Subcutaneous abdominal adipose tissue (tissue), 5 donors: ENCODE measurements around the gene SYNDIG1.

Source experiments
- H3K27ac ChIP-seq: one replicate; pipeline ENCODE4 v1.7.0; 2013; ENCODE audit warnings: low read depth, mild to moderate bottlenecking, inconsistent platforms, low read length, moderate library complexity
- H3K27me3 ChIP-seq, 5 donors: one replicate each; pipeline ENCODE4 v1.7.0; 2013; ENCODE audit warnings: low read length in 5 of 5, inconsistent platforms in 1 of 5; ENCODE audit not compliant: control insufficient read depth in 5 of 5, insufficient read depth in 4 of 5
- H3K36me3 ChIP-seq, 5 donors: one replicate each; pipeline ENCODE4 v1.7.0; 2013; ENCODE audit warnings: low read length in 5 of 5; ENCODE audit not compliant: control insufficient read depth in 5 of 5, insufficient read depth in 5 of 5
- H3K4me1 ChIP-seq, 5 donors: one replicate each; pipeline ENCODE4 v1.7.0; 2013; ENCODE audit warnings: low read length in 5 of 5, mild to moderate bottlenecking in 3 of 5, moderate library complexity in 1 of 5; ENCODE audit not compliant: control insufficient read depth in 5 of 5, insufficient read depth in 5 of 5
- H3K4me3 ChIP-seq, 5 donors: one replicate each; pipeline ENCODE4 v1.7.0; 2013; ENCODE audit warnings: low read length in 5 of 5, low read depth in 1 of 5
- H3K9ac ChIP-seq, 5 donors: one replicate each; pipeline ENCODE4 v1.7.0; 2013; ENCODE audit warnings: low read length in 5 of 5, mild to moderate bottlenecking in 4 of 5, moderate library complexity in 3 of 5
- H3K9me3 ChIP-seq, 5 donors: one replicate each; pipeline ENCODE4 v1.7.0; 2013; ENCODE audit warnings: low read length in 5 of 5; ENCODE audit not compliant: control insufficient read depth in 5 of 5
- donor health status: healthy.
- donor health status: healthy.
- donor health status: healthy.
- donor health status: healthy.
- donor health status: healthy.

SYNDIG1 gene

GRCh38 chr20:24636626-24637025 lies 167.2 kb downstream of the SYNDIG1 start:
- H3K4me1 ChIP-seq = peaks cover 0 to 3% (median 0%) of the 10 kb centered on the region in 5 donors
- no peak overlapping the region for H3K9ac ChIP-seq
- H3K4me3 ChIP-seq = no peak overlapping the region
- no peaks in the 10 kb centered on the region for H3K9me3 ChIP-seq
- no peaks in the 10 kb centered on the region for H3K36me3 ChIP-seq
- peaks cover 0 to 11% (median 3%) of the 10 kb centered on the region in 5 donors for H3K27me3 ChIP-seq
- no peak overlapping the region for H3K27ac ChIP-seq

GRCh38 chr20:24637087-24637486 lies 167.7 kb downstream of the SYNDIG1 start:
- Histone ChIP-seq H3K27me3 (peaks cover 0 to 11% (median 3%) of the 10 kb centered on the region in 5 donors), H3K9ac (no peak overlapping the region), H3K4me3 (no peak overlapping the region), H3K36me3 (no peaks in the 10 kb centered on the region), H3K4me1 (peaks cover 0 to 3% (median 0%) of the 10 kb centered on the region in 5 donors), H3K9me3 (no peaks in the 10 kb centered on the region), H3K27ac (no peak overlapping the region)

- no peak overlapping the region for H3K27ac ChIP-seq
- peaks cover 0 to 2% (median 0%) of the 10 kb centered on the region in 5 donors for H3K9me3 ChIP-seq
- peaks cover 0 to 10% (median 3%) of the 10 kb centered on the region in 5 donors for H3K27me3 ChIP-seq
- H3K4me1 ChIP-seq = peaks cover 0 to 3% (median 0%) of the 10 kb centered on the region in 5 donors
- H3K36me3 ChIP-seq = no peaks in the 10 kb centered on the region
- H3K4me3 ChIP-seq = no peak overlapping the region
- H3K9ac ChIP-seq = no peak overlapping the region
Observed at GRCh38 chr20:24637941-24638340, 168.5 kb downstream of the SYNDIG1 start.

GRCh38 chr20:24638591-24639548 lies 169.4 kb downstream of the SYNDIG1 start:
- H3K4me1 ChIP-seq = peaks cover 0 to 3% (median 0%) of the 10 kb centered on the region in 5 donors
- peaks cover 0 to 7% (median 4%) of the 10 kb centered on the region in 5 donors for H3K9me3 ChIP-seq
- H3K27me3 ChIP-seq = peaks cover 0 to 6% (median 3%) of the 10 kb centered on the region in 5 donors
- no peaks in the 10 kb centered on the region for H3K36me3 ChIP-seq
- H3K27ac ChIP-seq = no peak overlapping the region
- no peak overlapping the region for H3K9ac ChIP-seq
- no peak overlapping the region for H3K4me3 ChIP-seq

GRCh38 chr20:24640276-24640675 lies 170.8 kb downstream of the SYNDIG1 start:
- Histone ChIP-seq H3K4me3 (no peak overlapping the region), H3K9me3 (peaks cover 0 to 13% (median 11%) of the 10 kb centered on the region in 5 donors), H3K27ac (no peak overlapping the region), H3K9ac (no peak overlapping the region), H3K4me1 (no peaks in the 10 kb centered on the region), H3K27me3 (peaks cover 0 to 6% (median 3%) of the 10 kb centered on the region in 5 donors), H3K36me3 (no peaks in the 10 kb centered on the region)

GRCh38 chr20:24640686-24641085 lies 171.3 kb downstream of the SYNDIG1 start:
- Histone ChIP-seq H3K9ac (no peak overlapping the region), H3K27ac (no peak overlapping the region), H3K27me3 (peaks cover 0 to 6% (median 3%) of the 10 kb centered on the region in 5 donors), H3K36me3 (no peaks in the 10 kb centered on the region), H3K4me3 (no peak overlapping the region), H3K9me3 (peaks cover 0 to 13% (median 11%) of the 10 kb centered on the region in 5 donors), H3K4me1 (no peaks in the 10 kb centered on the region)

GRCh38 chr20:24643731-24644626 lies 174.6 kb downstream of the SYNDIG1 start:
- Histone ChIP-seq H3K4me1 (no peaks in the 10 kb centered on the region), H3K9ac (no peak overlapping the region), H3K27me3 (peaks cover 0 to 8% (median 0%) of the 10 kb centered on the region in 5 donors), H3K4me3 (no peak overlapping the region), H3K9me3 (peaks cover 0 to 17% (median 13%) of the 10 kb centered on the region in 5 donors), H3K36me3 (no peaks in the 10 kb centered on the region), H3K27ac (no peak overlapping the region)

GRCh38 chr20:24646321-24646720 lies 176.9 kb downstream of the SYNDIG1 start:
- Histone ChIP-seq H3K4me3 (no peak overlapping the region), H3K4me1 (no peaks in the 10 kb centered on the region), H3K9ac (no peak overlapping the region), H3K36me3 (no peaks in the 10 kb centered on the region), H3K9me3 (peaks cover 0 to 17% (median 13%) of the 10 kb centered on the region in 5 donors), H3K27me3 (peaks cover 0 to 8% (median 0%) of the 10 kb centered on the region in 5 donors), H3K27ac (no peak overlapping the region)

GRCh38 chr20:24647713-24648112 lies 178.3 kb downstream of the SYNDIG1 start:
- Histone ChIP-seq H3K9ac (no peak overlapping the region), H3K27ac (no peak overlapping the region), H3K27me3 (peaks cover 0 to 17% (median 4%) of the 10 kb centered on the region in 5 donors), H3K9me3 (peaks cover 0 to 17% (median 13%) of the 10 kb centered on the region in 5 donors), H3K4me1 (no peaks in the 10 kb centered on the region), H3K4me3 (no peak overlapping the region), H3K36me3 (no peaks in the 10 kb centered on the region)
